Activated T-helper 9 cell treated with anti-CD3 and anti-CD28 coated beads, Interleukin-2, amount 50 U/mL, for 16 hours (primary cell): Measurements from ENCODE around the gene SLC17A5.
"Not testable (repeated sequence)": the region's sequence is repeated elsewhere in the genome, so short reads cannot be mapped to it uniquely, and the experiment has no call there.

Experiments
- DNase-seq: peaks from one replicate; pipeline ENCODE4 v3.0.0-alpha.2; 2020; ENCODE audit warnings: low read depth

SLC17A5 gene

GRCh38 chr6:73665686-73666319 lies 12.0 kb upstream of the SLC17A5 start:
- DNase-seq = no peak

GRCh38 chr6:73664701-73665100 lies 10.9 kb upstream of the SLC17A5 start:
- DNase-seq = no peak

GRCh38 chr6:73657201-73657600 lies 3.4 kb upstream of the SLC17A5 start:
- DNase-seq = no peak

- no peak for DNase-seq
Measured at GRCh38 chr6:73656531-73657145, 2.8 kb upstream of the SLC17A5 start.

GRCh38 chr6:73655341-73655917 lies 1.6 kb upstream of the SLC17A5 start:
- DNase-seq = no peak

- DNase-seq = peak; percentile 41
Measured at GRCh38 chr6:73652637-73653570, 888 bp downstream of the SLC17A5 start.

GRCh38 chr6:73649783-73650182 lies 4.0 kb downstream of the SLC17A5 start:
- DNase-seq = no peak

- no peak for DNase-seq
Measured at GRCh38 chr6:73648166-73648565, 5.6 kb downstream of the SLC17A5 start.

- DNase-seq = no peak
Measured at GRCh38 chr6:73644941-73645591, 8.7 kb downstream of the SLC17A5 start.

GRCh38 chr6:73644030-73644429 lies 9.8 kb downstream of the SLC17A5 start:
- DNase-seq = no peak

GRCh38 chr6:73642530-73642929 lies 11.3 kb downstream of the SLC17A5 start:
- DNase-seq = no peak

GRCh38 chr6:73640179-73640750 lies 13.5 kb downstream of the SLC17A5 start:
- no peak for DNase-seq

GRCh38 chr6:73639040-73639439 lies 14.8 kb downstream of the SLC17A5 start:
- no peak for DNase-seq

GRCh38 chr6:73637404-73637803 lies 16.4 kb downstream of the SLC17A5 start:
- DNase-seq = no peak

- no peak for DNase-seq
Measured at GRCh38 chr6:73636048-73636447, 17.7 kb downstream of the SLC17A5 start.

- DNase-seq = no peak
Measured at GRCh38 chr6:73632346-73632745, 21.4 kb downstream of the SLC17A5 start.

GRCh38 chr6:73631849-73632248 lies 21.9 kb downstream of the SLC17A5 start:
- DNase-seq = no peak

- DNase-seq = no peak
Measured at GRCh38 chr6:73630401-73630800, 23.4 kb downstream of the SLC17A5 start.

GRCh38 chr6:73624896-73625295 lies 28.9 kb downstream of the SLC17A5 start:
- DNase-seq = no peak

- DNase-seq = not testable (repeated sequence)
Measured at GRCh38 chr6:73623480-73623879, 30.3 kb downstream of the SLC17A5 start.

- DNase-seq = not testable (repeated sequence)
Measured at GRCh38 chr6:73618082-73618481, 35.7 kb downstream of the SLC17A5 start.

GRCh38 chr6:73614802-73615201 lies 39.0 kb downstream of the SLC17A5 start:
- DNase-seq = no peak
